GM19372 (cell line): Measurements from ENCODE around the gene SRA1.

Experiments
- ATAC-seq: cut with Tn5 transposase; IDR thresholded peaks from one replicate; pipeline ENCODE4 v1.9.1; 2021; ENCODE audit warnings: mild to moderate bottlenecking, low read depth, moderate library complexity; ENCODE audit not compliant: unreplicated experiment

SRA1 gene

GRCh38 chr5:140571105-140571504 is 13.8 kb upstream of the SRA1 start:
- ATAC-seq: no peak

DNA sequence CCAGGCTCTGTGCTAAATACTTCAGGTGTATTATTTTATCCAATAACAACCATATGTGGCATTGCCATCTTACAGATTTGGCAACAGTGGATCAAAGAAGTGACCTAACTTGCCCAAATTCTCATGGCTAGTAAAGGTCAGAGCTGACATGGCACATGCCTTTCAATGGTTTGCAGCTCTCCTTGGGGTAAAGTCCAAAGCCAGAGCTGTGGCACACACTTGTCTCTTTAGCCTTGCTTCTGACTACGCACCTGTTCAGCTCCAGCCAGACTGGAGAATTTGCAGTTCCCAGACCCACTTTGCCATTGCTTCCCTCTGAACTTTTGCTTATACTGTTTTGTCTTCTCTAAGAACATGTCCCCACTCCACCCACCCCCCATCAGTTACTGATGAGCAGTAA is 13.2 kb upstream of the SRA1 start:
- ATAC-seq: no peak

DNA sequence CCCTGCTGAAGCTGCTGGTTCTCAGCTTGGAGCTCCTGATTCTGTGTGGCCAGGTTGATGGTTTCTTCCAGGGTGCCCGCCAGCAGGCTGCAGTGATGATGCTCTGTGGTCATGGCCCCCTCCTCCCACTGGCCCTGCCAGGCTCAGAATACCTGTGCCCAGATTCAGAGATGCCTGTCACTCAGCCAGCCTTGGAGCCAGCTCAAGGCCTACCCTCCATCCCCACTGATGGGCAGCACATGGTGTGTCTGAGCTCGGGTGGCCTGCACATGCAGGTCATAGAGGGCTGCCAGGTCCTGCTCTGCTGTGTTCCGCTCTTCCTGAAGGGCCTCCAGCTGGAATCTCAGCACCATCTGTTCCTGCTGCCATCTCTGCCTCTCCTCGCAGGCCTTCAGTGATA is 12.8 kb upstream of the SRA1 start:
- ATAC-seq: no peak

GRCh38 chr5:140569197-140569596 is 11.9 kb upstream of the SRA1 start:
- no peak for ATAC-seq

- no peak for ATAC-seq
Measured at GRCh38 chr5:140568443-140569063, 11.3 kb upstream of the SRA1 start.

- no peak for ATAC-seq
Measured at GRCh38 chr5:140567871-140568270, 10.6 kb upstream of the SRA1 start.

GRCh38 chr5:140567136-140567818 is 10.0 kb upstream of the SRA1 start:
- ATAC-seq: no peak

GRCh38 chr5:140566665-140567064 is 9.4 kb upstream of the SRA1 start:
- no peak for ATAC-seq

DNA sequence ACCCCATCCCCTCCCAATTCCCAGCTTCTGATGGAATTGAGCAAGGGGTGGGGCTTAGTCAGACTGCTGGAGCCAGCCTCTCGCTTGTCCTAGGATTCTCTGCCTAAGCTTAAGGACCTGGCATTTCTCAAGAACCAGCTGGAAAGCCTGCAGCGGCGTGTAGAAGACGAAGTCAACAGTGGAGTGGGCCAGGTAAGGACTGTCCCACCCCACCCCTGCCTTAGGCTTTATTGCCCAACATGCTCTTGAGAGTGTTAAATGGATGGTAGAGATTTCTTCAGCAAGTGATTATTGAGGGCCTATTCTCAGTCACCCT is 8.5 kb upstream of the SRA1 start:
- no peak for ATAC-seq

DNA sequence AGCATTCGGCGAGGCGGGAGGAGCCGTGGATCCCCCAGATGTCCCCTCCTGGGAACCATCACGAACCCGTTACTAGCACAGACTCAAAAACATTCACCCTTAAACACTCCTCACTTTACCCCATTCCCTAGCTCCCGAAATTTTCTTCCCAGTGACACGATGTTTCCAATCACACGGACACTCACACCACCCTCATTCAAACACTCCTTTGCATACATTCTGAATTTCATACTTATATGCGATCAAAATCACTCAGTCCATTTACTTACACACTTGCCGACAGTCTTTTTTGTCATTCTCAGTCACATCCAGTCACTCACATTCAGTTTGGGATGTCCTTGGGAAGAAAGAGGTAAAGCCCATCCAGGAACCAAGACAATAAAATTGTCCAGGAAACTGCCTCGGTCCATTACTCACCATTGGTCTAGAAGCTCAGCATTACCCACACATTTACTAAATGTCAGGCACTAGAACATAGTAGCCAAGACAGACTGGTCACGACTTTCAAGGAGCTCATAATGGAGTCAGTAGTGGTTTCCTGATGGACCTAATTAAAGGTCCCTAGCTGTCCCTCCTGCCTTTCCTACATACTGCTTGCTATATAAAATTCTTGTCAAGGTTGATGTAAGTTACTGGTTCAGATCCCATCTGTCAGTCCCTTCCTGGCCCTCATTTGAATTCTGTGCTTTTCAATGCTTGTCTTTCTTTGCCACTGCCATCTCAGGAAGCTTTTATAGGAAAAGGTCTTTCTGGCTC is 7.9 kb upstream of the SRA1 start:
- ATAC-seq: peak; percentile 2

GRCh38 chr5:140564196-140565023 is 7.1 kb upstream of the SRA1 start, which contains the start of the genes APBB3 and SLC35A4:
Gene APBB3 (minus strand): TSS chr5:140564598. CDS start chr5:140564245, 353 bp downstream.
Gene SLC35A4 (plus strand): TSS chr5:140564828. CDS start chr5:140567170, 2,342 bp downstream.
- peak; percentile 88 for ATAC-seq

DNA sequence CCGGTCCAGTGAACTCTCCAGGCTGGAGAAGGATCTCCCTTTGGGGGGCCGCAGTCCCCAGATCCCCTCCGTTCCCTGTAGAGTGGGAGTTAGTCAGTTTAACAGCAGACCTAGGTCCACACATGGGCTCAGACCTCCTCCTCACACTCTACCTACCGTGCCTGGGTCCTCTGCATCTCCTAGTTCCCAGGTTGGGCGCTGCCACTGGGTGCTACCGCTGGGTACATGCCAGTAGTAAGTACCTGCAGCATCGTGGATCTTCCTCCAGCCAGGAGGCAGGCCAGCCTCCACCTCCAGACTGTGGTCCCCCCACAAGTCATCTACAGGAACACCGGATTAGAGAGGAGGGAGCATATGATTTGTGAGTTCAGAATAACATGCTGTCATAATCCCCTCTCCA is 6.3 kb upstream of the SRA1 start:
- no peak for ATAC-seq

DNA sequence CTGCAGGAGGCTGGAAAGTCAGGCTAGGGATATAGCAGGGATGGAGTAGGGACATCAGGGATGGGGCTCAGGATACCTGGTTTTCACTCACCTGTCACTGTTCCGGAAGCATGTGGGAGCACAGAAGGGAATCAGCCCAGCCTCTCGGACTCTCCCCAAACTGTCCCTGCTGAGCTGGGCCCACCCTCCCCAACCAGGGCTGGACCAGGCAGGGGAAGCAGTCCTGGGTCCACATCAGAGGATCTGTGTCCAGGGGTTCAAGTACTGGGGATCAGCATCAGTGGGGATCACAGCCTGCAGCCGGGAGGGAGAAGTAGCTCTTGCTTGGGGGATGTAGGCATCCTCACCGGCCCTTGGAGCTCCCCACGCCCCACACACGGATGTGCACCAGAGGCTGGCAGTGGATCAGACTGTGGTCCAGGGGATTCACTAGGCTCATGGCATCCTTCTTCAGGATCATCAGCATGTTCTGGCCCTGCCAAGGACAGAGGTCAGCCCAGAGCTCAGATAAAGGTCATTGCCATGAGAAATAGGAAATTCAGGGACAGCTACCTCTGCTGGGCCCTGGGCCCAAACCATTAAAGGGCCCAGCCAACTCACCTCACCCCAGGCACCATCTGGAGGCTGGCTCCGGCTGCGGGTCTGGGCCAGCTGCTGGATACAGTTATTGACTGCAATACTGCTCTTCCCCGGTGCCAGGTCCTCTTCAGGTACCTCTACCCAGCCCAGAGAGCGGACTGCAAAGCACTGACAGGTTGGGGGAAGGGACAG is 4.7 kb upstream of the SRA1 start:
- no peak for ATAC-seq

DNA sequence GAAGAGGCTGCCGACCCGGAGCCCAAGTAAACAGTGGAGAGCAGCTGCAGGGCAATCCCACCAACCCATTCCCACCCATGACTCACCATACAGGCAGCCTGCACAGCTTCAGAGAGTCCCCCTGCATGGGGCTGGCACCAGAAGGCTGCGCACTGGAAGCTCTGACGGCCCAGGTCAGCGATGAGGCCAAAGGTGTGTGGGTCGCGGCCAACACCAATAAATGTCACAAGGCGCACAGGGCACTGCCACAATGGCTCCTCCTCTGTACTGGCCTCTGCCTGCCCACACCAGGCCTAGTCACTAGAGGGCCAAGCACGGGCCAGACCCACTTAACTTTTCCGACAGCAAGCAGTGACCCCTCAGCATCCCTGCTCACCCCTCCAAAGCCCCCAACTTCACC is 3.0 kb upstream of the SRA1 start:
- no peak for ATAC-seq

DNA sequence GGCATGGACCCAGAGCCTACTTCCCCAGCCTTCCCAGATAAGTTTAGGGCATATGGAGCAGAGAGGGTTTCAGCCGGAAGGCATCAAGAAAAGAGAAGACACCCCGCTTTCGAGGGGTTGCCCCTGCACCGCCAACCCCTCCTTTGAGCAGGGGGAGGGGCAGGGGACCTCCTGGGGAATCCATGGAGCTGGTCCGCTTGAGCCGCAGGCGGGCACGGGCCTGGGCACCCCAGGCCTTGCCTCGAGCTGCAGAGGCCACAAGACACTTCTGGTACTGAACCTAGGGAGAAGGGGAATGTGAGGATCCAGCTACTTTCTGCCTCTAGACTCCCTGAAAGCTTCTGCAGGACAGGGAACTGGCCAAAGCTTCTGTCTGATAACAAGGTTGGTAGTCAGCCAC is 1.3 kb upstream of the SRA1 start:
- no peak for ATAC-seq

DNA sequence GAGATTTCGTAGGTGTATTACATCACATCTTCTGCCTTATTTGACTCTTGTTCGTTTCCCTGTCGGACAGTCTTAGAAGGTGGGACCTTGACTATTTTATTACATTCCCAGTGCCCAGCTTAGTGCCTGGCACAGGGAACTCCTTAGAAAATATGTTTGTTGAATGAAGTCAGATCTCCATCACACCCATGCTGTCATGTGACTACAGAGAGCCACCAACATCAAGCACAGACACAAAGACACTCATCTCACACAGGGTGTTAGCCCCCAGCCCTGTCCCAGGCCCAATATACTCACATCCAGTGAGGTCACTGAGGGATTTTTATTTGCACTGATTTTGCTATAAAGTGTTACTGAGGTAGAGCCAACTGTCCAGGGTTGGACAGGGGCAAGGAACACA is 692 bp upstream of the SRA1 start:
- no peak for ATAC-seq

DNA sequence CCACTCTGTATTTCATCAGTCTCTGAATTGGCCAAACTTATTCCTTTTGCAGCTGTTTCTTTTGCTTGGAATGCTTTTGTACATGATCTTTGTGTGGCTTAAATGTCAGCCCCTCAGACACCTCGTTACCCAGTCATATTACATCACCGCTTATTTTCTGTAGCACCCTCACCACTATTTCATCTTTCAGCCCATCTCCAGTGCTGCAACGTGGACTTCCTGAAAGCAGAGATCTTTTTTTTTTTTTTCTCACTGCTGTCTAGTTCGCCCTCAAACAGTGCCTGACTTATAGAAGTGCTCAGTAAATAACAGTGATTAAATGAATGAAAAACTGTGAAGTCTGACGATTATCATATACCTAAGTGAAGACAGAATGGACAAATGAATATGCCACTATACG is 835 bp downstream of the SRA1 start:
- no peak for ATAC-seq

DNA sequence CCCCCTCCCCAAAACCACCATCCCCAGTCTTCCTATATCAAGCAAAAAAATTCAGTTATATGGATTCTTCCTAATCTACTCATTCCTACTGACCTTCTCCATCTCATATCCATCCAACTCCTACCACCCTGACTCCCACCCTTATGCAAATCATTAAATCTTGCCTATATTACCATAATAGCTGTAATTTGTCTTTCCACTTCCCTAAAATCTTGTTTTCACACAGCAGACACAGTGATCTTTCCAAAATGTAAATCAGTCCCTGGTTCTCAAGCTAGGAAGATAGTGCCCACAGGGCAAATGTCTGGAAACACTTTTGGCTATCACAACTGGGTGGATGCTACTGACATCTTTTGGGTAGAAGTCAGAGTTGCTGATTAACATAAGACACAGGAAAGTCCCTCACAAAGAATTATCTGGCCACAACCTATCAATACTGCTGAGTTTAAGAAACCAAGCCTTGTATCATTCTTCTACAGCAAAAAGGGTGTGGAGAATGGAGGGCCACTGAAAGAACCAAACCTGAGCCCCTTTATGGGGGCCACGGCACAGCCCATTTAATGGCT is 1.4 kb downstream of the SRA1 start:
- no peak for ATAC-seq

DNA sequence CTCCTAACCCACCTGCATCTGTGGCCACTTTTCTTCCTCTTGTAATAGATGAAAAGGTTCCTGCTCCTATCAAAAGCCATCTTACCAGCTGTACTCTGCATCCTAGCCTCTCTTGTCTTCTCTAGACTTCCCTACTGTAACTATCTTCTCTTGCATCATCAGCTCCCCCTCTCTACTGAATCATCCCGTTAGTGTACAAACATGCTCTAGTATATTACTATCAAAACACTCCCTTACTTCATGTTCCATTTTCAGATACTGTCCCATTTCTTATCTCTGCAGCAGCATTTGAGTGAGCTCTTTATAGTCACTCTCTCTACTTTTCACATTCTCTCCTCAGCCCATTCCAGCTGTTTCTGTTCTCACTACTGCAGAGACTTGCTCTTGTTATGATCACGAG is 2.8 kb downstream of the SRA1 start:
- no peak for ATAC-seq

GRCh38 chr5:140553657-140554056 is 3.6 kb downstream of the SRA1 start:
- no peak for ATAC-seq
